H1 (cell line): ENCODE data around the gene SLC1A2. TPM values are rescaled to one million over a fixed set of nuclear protein-coding genes. Genes with fewer than 3 reads are reported as not detected.

Experiments
- BACH1 ChIP-seq: IDR thresholded peaks from 2 replicates; pipeline ENCODE4 v1.6.1; 2012; ENCODE audit warnings: low read length, improper control_type of control experiment
- CEBPB ChIP-seq: IDR thresholded peaks from 2 replicates; pipeline ENCODE4 v1.6.1; 2012; ENCODE audit warnings: low read depth, low read length
- GTF2F1 ChIP-seq: IDR thresholded peaks from 2 replicates; pipeline ENCODE4 v1.6.1; 2012; ENCODE audit warnings: low read depth, low read length, improper control_type of control experiment, borderline replicate concordance
- JUN ChIP-seq: IDR thresholded peaks from 2 replicates; pipeline ENCODE4 v1.6.1; 2011; ENCODE audit warnings: low read depth, mild to moderate bottlenecking, improper control_type of control experiment, low read length
- POLR2A ChIP-seq, 2 experiments: IDR thresholded peaks; 1 replicate in 1 of 2; 2 replicates in 1 of 2; pipeline ENCODE4 v1.6.1; 2011; ENCODE audit warnings: low read depth in 2 of 2, low read length in 2 of 2, mild to moderate bottlenecking in 2 of 2; ENCODE audit errors: control extremely low read depth in 1 of 2
- TEAD4 ChIP-seq: IDR thresholded peaks from 2 replicates; pipeline ENCODE4 v1.6.1; 2012; ENCODE audit warnings: low read depth, low read length, inconsistent platforms, mixed read lengths
- polyA plus RNA-seq, 7 experiments: library from polyadenylated mRNA; depleted of rRNA in 3 of 7; stranded (reverse) in 5 of 7; unstranded in 2 of 7; fragments of >200 nt in 5 of 7; fragments of 200-250 nt in 2 of 7; gene quantifications; 1 replicate in 5 of 7; 2 replicates in 1 of 7; 4 replicates in 1 of 7; pipeline versions ENCODE4 v1.2.1 to v1.2.3, GENCODE V29; 2011 to 2013; ENCODE audit warnings: missing spikeins in 2 of 7, mixed read lengths in 2 of 7
- total RNA-seq: library from RNA; stranded (reverse); fragmentation: NEBNext Ultra II Directional; extraction: Animal tissue kit (Norgen Biotek cat#: 25700); gene quantifications from 2 replicates; pipeline ENCODE4 v1.2.1, GENCODE V29; 2021
- TF ChIP-seq, protein P1 (sequence below): IDR thresholded peaks from 2 replicates; pipeline ENCODE4 v1.6.1; 2012; ENCODE audit warnings: low read length, inconsistent platforms
- TF ChIP-seq, protein P2 (sequence below), 3 experiments: IDR thresholded peaks; 1 replicate in 2 of 3; 2 replicates in 1 of 3; pipeline versions ENCODE4 v1.5.1 to v1.6.1; 2011; ENCODE audit warnings: low read length in 3 of 3, mild to moderate bottlenecking in 3 of 3, inconsistent platforms in 2 of 3, low read depth in 1 of 3, moderate library complexity in 1 of 3; ENCODE audit not compliant: insufficient read depth in 1 of 3; ENCODE audit errors: control extremely low read depth in 1 of 3

Gene SLC1A2
- total and polyA plus RNA-seq, 2 of the 8 experiments (the other 6 are each of a cell fraction or from before 2014, with no cell fraction given) = 0.57 to 1.2 TPM

DNA sequence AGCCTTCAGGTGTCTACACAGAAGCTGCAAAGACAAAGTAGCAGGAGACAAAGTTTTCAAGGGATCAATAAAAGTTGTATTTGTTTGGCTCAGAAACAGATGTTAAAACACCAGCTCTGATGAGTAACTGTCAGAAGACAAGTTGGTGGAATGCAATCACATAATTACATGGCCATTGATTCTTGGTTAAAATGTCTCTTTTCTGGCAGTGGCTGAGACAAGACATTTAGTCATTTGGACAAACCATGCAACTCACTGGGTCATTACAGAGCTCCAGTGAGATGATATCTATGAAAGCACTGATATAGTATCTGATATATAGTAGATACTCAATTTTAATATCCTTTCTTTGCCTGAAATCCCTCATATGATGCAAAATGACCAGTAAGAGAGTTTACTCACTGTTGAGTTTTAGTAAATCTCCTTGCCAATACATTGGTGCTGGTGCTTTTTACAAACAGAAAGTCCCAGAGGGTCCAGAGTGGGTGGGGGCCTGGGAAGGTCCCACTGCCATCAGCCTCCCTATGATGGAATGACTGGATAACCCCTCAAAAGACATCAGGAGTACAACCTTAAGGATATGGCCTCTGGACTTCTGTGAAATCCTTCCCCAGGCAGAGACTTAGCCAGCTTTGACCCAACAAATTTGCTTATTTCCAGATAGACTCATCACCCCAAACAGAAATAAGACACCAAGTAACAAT is 95.0 kb downstream of the SLC1A2 start (continued):
- TF ChIP-seq, protein P1, sequence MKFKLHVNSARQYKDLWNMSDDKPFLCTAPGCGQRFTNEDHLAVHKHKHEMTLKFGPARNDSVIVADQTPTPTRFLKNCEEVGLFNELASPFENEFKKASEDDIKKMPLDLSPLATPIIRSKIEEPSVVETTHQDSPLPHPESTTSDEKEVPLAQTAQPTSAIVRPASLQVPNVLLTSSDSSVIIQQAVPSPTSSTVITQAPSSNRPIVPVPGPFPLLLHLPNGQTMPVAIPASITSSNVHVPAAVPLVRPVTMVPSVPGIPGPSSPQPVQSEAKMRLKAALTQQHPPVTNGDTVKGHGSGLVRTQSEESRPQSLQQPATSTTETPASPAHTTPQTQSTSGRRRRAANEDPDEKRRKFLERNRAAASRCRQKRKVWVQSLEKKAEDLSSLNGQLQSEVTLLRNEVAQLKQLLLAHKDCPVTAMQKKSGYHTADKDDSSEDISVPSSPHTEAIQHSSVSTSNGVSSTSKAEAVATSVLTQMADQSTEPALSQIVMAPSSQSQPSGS = no peak
- TF ChIP-seq JUN (no peak), GTF2F1 (no peak), BACH1 (no peak), POLR2A (IDR thresholded peaks at IDR 0.05; ENCODE audit: control extremely low read depth in 1 of 2, low read depth in 2 of 2, low read length in 2 of 2) (no peak), CEBPB (no peak), TEAD4 (no peak)
- TF ChIP-seq, protein P2, sequence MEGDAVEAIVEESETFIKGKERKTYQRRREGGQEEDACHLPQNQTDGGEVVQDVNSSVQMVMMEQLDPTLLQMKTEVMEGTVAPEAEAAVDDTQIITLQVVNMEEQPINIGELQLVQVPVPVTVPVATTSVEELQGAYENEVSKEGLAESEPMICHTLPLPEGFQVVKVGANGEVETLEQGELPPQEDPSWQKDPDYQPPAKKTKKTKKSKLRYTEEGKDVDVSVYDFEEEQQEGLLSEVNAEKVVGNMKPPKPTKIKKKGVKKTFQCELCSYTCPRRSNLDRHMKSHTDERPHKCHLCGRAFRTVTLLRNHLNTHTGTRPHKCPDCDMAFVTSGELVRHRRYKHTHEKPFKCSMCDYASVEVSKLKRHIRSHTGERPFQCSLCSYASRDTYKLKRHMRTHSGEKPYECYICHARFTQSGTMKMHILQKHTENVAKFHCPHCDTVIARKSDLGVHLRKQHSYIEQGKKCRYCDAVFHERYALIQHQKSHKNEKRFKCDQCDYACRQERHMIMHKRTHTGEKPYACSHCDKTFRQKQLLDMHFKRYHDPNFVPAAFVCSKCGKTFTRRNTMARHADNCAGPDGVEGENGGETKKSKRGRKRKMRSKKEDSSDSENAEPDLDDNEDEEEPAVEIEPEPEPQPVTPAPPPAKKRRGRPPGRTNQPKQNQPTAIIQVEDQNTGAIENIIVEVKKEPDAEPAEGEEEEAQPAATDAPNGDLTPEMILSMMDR (IDR thresholded peaks at IDR 0.05; ENCODE audit: control extremely low read depth in 1 of 3, insufficient read depth in 1 of 3, low read depth in 1 of 3, low read length in 3 of 3) = no peak
